GM18526 (cell line): Measurements from ENCODE around the gene MLEC.
A peak's percentile ranks its signal among the peaks of the same experiment; 100 is the strongest.

Experiments
- POLR2A ChIP-seq: IDR thresholded peaks from 3 replicates; pipeline ENCODE4 v1.6.1; 2011; ENCODE audit not compliant: insufficient read length; ENCODE audit errors: extremely low read depth

The MLEC gene, protein sequence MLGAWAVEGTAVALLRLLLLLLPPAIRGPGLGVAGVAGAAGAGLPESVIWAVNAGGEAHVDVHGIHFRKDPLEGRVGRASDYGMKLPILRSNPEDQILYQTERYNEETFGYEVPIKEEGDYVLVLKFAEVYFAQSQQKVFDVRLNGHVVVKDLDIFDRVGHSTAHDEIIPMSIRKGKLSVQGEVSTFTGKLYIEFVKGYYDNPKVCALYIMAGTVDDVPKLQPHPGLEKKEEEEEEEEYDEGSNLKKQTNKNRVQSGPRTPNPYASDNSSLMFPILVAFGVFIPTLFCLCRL

DNA sequence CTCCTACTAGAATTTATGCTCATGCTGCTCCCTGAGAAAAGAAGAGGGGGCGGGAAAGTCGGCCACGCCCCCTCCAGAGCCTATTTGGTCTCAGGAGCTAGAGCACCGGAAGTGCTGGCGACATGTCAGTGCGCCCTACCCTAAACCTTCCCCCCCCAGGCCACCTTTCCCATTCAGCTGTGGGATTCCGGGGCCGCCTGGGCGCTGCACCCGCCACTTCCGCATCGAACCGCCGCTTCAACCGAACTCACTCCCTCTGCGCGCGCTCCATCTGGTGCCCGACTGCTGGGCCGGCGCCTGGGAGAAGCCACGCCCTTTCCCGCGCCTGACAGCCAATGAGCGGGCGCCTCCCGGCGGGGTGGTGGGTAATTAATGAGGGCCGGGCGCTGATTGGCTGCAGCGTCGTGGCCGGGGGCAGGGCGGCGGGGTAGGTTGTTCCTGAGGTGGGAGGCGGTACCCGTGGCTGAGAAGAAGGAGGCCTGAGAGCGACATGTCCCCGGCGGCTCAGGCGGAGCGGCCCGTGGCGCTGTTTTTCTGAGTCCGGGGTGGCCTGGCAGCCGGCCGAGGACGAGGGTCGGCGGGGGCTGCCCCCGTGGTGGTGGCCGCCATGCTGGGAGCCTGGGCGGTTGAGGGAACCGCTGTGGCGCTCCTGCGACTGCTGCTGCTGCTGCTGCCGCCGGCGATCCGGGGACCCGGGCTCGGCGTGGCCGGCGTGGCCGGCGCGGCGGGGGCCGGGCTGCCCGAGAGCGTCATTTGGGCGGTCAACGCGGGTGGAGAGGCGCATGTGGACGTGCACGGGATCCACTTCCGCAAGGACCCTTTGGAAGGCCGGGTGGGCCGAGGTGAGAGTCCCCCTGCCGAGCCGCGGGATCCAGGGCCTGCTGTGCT lies at the start of gene MLEC:
Gene MLEC, plus strand, starts transcription at position 460 of the 888 bp plus-strand sequence. Its CDS starts 148 bp downstream, at position 608.
- TF ChIP-seq POLR2A: peak; percentile 78

DNA sequence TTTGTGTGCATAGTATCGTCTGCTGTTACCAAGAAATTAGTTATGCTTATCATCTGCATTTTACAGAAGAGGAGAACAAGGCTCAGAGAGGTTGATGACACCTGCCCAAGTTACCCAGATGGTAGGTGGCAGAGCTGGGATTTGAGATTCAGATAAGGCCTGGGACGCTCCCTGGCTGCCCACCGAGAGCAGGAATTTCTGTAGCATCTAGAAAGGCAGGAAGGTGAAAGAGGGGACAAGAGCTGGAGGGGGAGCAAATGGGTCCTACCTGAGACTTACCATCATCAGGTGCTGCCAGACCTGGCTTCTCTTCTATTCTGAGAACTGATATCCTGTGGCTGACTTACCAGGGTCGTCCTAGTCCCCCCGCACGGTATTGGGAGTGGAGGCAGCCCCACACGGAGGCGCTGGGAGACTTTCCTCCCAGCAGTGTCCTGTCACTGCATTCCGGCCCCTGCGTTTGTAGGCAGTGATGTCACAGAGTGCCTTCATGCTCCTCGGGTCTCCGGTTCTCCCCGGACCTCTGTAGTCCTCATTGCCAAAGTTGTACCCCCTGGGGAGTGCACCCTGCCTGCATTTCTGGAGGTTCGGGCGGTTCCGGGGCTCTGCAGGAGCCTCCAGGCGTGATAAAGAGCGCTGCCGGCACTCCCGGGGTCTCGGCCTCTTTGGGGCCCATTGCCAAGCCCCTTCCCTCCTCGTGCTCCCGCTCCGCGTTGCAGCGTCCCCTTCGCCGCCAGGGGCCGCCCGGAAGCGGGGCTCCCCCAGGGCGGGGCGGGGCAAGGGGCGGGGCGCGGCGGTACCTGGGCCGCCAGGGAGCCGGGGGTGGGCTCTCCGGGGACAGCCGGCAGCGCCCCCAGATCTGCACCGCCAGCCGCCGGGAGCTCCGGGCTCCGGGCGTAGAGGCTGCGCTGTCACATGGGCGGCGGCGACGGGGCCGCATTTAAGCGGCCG lies 46.9 kb upstream of the MLEC start, which contains the start of gene CABP1:
Gene CABP1, plus strand, starts transcription at position 856 of the 951 bp plus-strand sequence. Its CDS starts 60 bp downstream, at position 916.
- TF ChIP-seq POLR2A: no peak

DNA sequence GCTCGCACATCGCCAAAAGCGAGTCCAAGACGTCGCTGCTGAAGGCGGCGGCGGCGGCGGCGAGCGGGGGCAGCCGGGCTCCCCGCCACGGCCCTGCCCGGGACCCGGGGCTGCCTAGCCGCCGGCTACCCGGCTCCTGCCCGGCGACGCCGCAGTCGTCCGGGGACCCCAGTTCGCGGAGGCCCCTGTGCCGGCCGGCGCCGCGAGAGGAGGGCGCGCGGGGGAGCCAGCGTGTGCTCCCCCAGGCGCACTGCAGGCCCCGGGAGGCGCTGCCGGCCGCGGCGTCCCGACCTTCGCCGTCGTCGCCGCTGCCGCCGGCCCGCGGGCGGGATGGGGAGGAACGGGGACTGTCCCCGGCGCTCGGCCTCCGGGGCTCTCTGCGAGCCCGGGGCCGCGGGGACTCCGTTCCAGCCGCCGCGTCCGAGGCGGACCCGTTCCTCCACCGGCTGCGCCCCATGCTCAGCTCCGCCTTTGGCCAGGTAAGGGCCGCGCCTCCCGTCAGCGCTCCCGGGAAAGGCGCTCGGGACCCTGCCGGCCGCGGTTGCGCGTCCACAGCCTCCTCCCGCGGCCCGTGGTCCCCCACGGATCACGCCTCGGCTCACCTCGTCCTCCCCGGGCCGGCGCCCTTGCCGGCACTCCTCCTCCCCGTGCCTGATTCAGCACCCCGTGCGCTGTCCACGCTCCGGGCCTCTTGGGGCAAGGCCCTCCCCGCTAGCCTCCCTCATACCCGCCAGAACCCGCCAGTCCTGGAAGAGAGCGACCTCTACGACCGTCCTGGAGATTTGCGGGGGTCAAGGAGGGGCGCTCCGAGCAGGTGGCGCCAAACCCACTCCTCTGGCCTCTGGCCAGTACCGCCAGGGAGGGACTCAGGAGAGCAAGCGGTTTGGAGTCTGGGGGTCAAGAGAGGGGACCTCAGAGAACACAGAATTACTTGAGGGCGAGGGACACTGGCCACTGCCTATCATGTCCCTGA lies 45.8 kb upstream of the MLEC start:
- TF ChIP-seq POLR2A: no peak

DNA sequence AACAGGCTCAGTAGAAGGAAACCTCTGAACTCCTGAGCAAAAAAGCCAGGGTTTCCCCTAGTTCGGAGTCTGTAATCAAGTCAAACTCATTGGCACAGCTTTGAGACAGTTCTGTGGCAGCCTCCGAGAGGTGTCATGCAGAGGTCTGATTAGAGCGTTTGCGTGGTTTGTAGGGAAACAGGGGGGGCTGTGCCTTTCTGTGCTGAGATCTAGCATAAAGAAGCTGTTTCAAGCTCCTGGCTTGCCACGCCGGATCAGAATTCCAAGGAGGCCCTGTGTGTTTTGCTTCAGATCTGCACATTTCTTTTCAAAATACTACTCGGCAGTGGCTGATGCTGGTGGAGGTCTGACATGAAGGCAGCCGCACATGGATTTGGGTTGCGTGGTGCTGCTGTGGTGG lies 44.8 kb upstream of the MLEC start:
- no peak for TF ChIP-seq POLR2A

DNA sequence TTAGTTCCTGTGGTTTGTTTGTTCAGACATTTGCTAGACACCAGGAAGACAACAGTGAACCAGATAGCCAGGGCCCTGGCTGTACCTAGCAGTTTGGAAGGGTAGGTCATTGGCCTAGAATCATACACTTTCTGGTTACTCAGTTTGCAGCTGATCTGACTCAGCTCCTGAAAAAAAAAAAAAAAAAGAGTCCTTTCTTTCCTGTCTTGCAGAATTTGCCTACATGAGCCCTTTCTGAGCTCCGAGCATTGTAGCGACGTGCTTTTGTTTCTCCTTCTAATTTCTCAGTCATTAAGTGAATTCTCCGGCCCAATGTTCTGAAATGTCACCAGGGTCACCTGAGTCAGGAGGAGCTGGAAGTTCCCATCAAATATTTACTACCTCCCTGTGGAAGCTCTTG lies 44.1 kb upstream of the MLEC start:
- TF ChIP-seq POLR2A: no peak

DNA sequence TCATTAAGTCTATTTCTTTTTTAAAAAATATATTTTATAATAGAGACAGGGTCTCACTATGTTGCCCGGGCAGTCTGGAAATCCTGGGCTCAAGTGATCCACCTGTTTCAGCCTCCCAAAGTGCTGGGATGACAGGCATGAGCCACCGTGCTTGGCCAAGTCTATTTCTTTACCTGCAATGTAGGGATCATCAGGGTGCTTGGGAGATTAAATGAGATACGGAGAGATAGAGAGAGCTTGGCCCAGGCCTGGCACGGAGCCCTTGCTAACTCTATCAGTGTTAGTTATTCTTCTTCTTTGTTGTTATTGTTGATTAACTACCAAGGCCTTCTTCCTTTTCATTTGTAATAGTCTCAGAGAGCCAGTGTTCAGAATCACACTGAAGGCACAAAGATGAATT lies 43.4 kb upstream of the MLEC start:
- no peak for TF ChIP-seq POLR2A

DNA sequence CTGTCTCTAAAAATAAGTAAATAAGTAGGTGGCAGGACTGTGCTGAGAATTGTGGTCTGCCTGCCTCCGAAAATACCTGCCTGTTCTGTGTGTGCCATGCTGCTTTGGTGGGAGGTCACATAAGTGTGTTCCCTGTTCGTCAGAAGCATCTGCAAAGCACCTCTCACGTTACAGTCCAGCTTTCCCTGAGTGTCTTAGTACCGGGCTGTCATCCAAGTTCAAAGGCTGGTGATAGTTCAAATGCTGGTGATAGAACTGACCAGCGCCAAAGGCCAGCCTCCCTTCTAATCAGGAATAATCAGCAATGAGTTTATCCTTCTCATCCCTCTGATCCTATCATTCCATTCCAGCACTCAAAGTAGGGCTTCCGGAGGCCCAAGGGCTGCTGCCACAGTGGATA lies 40.9 kb upstream of the MLEC start:
- no peak for TF ChIP-seq POLR2A

DNA sequence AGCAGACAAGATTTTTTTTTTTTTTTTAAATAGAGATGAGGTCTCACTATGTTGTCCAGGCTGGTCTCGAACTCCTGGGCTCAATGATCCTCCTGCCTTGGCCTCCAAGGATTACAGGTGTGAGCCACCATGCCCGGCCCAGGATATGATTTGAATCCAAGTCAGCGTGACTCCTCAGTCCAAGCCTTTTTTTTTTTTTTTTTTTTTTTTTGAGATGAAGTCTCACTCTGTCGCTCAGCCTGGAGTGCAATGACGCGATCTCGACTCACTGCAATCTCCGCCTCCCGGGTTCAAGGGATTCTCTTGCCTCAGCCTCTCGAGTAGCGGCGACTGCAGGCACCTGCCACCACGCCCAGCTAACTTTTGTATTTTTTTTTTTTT lies 39.6 kb upstream of the MLEC start:
- TF ChIP-seq POLR2A: no peak

DNA sequence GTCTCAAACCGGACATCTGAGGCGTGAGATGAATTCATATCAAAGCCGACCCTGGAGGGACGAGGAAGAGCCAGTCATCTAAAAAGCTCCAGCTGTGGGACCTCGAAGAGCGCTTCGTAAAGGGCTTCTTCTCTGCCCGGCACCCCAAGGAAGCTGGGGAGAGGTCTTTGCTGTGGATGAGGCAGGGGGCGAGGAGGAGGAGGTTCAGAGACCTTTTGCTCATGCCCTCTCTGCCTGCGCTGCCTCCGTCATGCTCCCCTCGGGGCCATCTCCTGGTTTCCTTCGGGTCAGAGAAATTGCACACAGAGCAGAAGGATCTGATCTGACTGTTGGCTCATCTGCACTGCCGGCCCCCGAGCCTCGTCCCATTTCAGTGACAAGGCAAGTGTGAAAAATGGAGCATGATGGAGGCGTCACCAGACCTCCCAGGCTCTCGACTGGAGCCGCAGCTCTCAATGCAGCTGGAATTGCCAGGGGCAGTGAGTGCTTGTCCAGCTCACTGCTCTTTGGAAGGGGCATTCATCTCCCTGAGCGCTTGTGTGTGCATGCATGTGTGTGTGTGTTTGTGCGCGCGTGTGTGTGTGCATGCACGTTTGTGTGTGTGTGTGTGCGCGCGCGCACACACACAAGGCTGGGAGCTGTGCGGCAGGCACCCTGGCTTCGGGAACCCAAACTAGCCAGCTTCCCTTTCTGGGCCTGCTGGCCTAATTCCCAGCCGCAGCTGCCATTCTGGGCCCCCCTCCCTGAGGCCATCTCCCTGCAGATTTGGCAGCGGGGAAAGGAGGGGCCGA lies 37.3 kb upstream of the MLEC start:
- no peak for TF ChIP-seq POLR2A

DNA sequence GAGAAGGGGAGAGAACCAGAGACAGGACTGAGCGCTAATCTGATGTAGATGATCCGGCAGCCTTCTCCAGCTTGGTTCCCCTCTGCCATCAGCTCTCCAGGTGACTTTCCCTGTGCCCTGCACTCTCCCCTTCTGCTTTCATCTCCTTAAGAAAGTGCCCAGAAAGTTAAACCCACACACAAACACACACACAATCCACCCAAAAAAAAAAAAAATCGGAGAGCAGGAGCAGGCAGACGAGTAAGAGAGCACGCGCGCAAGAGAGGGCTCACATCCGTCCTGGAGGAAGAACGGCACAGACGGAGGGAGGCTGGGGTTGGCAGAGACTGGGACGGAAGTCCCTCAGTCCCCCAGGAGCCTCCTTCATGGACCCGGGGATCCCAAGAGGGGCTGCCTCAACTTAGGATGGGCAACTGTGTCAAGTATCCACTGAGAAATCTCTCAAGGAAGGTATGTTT lies 36.7 kb upstream of the MLEC start:
- TF ChIP-seq POLR2A: no peak

DNA sequence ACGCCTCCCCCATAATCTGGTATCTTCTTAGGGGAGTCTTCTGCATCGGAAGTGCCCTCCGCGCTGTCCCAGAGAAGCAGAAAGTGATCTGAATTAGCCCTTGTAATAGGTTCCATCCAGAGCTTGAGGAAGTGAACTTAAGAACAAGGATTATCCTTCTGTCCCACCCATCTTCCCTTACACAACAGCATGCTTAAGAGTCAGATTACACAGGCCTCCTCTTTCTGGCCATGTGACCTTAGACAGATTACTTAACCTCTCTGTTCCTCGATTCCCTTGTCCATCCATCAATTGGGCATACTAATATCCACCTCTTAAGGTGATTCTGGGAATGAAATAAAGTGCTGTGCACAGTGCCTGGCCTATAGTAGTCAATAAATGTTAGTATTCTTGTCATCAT lies 35.1 kb upstream of the MLEC start:
- TF ChIP-seq POLR2A: no peak

DNA sequence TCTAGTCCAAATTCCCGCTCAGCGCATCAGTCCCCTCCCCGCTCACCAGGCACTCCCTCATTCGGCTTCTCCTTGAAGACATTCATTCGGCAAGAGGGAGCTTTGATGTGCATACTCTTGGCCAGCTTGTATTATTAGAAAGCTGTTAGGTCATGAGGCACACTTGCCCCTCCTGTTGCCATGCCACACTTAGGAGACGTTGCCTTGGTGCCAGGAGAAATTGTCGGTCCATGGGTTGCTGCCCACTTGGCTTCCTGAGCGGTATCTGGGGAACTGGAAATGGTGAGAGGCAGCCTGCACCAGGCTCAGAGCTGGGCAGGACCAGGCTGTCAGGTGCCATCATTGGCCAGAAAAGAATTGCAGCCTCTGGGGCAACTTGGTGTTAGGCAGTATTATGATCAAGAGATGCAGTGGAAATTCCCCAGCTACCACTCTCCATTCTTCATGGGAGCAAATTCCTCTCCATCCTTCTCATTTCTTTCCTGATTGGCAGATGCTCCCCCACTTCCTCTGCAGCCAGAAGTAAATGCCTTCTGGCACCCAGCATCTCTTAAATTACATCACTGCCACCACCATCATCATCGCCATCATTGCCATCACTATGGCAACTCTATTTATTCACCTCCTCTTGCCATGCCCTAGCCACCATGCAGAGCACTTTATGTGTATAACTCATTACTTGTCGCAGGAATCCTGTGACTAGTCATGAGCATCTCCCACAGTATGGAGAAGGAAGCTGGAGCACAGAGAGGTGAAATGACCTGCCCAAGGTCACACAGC lies 34.1 kb upstream of the MLEC start:
- TF ChIP-seq POLR2A: no peak
